Natural killer cell (primary cell): ENCODE data around the gene GSTM2. TPM values are rescaled to one million over a fixed set of nuclear protein-coding genes. Genes with fewer than 3 reads are reported as not detected.
"Not testable (repeated sequence)": the region's sequence is repeated elsewhere in the genome, so short reads cannot be mapped to it uniquely, and the experiment has no call there.

Source experiments
- ATAC-seq, 3 donors: fragments of 150-1000 bp in 2 of 3; fragments of 200-7000 bp in 1 of 3; cut with Tn5 transposase; 1 replicate in 1 of 3; 2 replicates in 2 of 3; pipeline ENCODE4 v1.10.0; 2021; ENCODE audit warnings: mild to moderate bottlenecking in 2 of 3, moderate library complexity in 2 of 3
- DNase-seq, 2 donors: peaks; one replicate each; pipeline versions ENCODE4 v3.0.0 to v3.0.0-alpha.2; 2013 to 2021; ENCODE audit warnings: mixed read lengths in 1 of 2
- H3K27ac ChIP-seq: one replicate; pipeline ENCODE4 v1.5.1; 2013; ENCODE audit warnings: mild to moderate bottlenecking, low read length
- H3K27me3 ChIP-seq: one replicate; pipeline ENCODE4 v1.6.1; 2013; ENCODE audit warnings: low read length; ENCODE audit not compliant: control insufficient read depth, insufficient read depth
- H3K36me3 ChIP-seq: one replicate; pipeline ENCODE4 v1.6.1; 2013; ENCODE audit warnings: low read length; ENCODE audit not compliant: control insufficient read depth, insufficient read depth
- H3K4me1 ChIP-seq: one replicate; pipeline ENCODE4 v1.6.1; 2013; ENCODE audit warnings: low read length; ENCODE audit not compliant: control insufficient read depth, insufficient read depth
- H3K4me3 ChIP-seq: one replicate; pipeline ENCODE4 v1.5.1; 2013; ENCODE audit warnings: low read length
- H3K9me3 ChIP-seq: one replicate; pipeline ENCODE4 v1.6.1; 2013; ENCODE audit warnings: low read length; ENCODE audit not compliant: control insufficient read depth, insufficient read depth
- H3K27ac Mint-ChIP-seq, 2 donors: one replicate each; pipeline ENCODE4 v1.8.0; 2022; ENCODE audit warnings: mild to moderate bottlenecking in 2 of 2, mixed read lengths in 2 of 2, moderate library complexity in 1 of 2
- H3K27me3 Mint-ChIP-seq, 2 donors: one replicate each; pipeline ENCODE4 v1.8.0; 2022; ENCODE audit warnings: low read depth in 2 of 2, mixed read lengths in 2 of 2
- H3K36me3 Mint-ChIP-seq: one replicate; pipeline ENCODE4 v1.8.0; 2022; ENCODE audit warnings: mixed read lengths
- H3K4me1 Mint-ChIP-seq, 2 donors: one replicate each; pipeline ENCODE4 v1.8.0; 2022; ENCODE audit warnings: mixed read lengths in 2 of 2
- H3K4me3 Mint-ChIP-seq: one replicate; pipeline ENCODE4 v1.8.0; 2022; ENCODE audit warnings: mild to moderate bottlenecking, moderate library complexity, mixed read lengths
- H3K9me3 Mint-ChIP-seq, 2 donors: one replicate each; pipeline ENCODE4 v1.8.0; 2022; ENCODE audit warnings: mixed read lengths in 2 of 2
- CTCF ChIP-seq: fragments of 200-600 bp; IDR thresholded peaks from one replicate; pipeline ENCODE4 v1.8.0; 2022; ENCODE audit warnings: antibody characterized with exemption
- WGBS: methylation state at CpG from one replicate; pipeline ENCODE4 v1.1.7; 2013; ENCODE audit warnings: missing lambda C conversion rate; ENCODE audit not compliant: insufficient coverage; 5-methylcytosine and 5-hydroxymethylcytosine counted together
- intact Hi-C: fragments of 100-400 bp; cut with micrococcal nuclease; formaldehyde crosslinking; loops from one replicate; pipeline ENCODE4 v1.14.2; 2022
- total RNA-seq, 4 donors: library from RNA; stranded (reverse); fragments of 120-200 nt in 1 of 4; gene quantifications; one replicate each; pipeline versions ENCODE4 v1.2.3 to v1.2.4, GENCODE V29; 2013 to 2022

GSTM2 gene
- total RNA-seq, 3 donors from 2014 or later (not counting 1 experiment from before 2014, with no cell fraction given), result 142 to 315 (median 205) TPM

GRCh38 chr1:109697066-109697465, 29.2 kb downstream of the GSTM2 start:
- Histone ChIP-seq H3K9me3 (no peaks in the 10 kb centered on the region), H3K27me3 (no peaks in the 10 kb centered on the region), H3K4me1 (no peaks in the 10 kb centered on the region), H3K4me3 (no peak overlapping the region), H3K36me3 (no peaks in the 10 kb centered on the region), H3K27ac (no peak overlapping the region)
- H3K36me3 Mint-ChIP-seq, result no peaks in the 10 kb centered on the region
- WGBS, result no CpG with 5 or more reads among the region's 4 CpGs
- TF ChIP-seq CTCF, result no peak
- ATAC-seq (no peak), DNase-seq (no peak)
- no peak overlapping the region for H3K27ac Mint-ChIP-seq
- intact Hi-C loops, result no loop called here
- no peaks in the 10 kb centered on the region for H3K9me3 Mint-ChIP-seq
- H3K4me1 Mint-ChIP-seq, result no peaks in the 10 kb centered on the region
- no peaks in the 10 kb centered on the region for H3K27me3 Mint-ChIP-seq
- no peak overlapping the region for H3K4me3 Mint-ChIP-seq

GRCh38 chr1:109697861-109698260, 30.0 kb downstream of the GSTM2 start:
- H3K4me1 Mint-ChIP-seq, H3K27me3 Mint-ChIP-seq, H3K36me3 Mint-ChIP-seq, H3K4me1 ChIP-seq, H3K9me3 ChIP-seq, H3K27ac ChIP-seq, intact Hi-C loops, H3K4me3 ChIP-seq, H3K27me3 ChIP-seq, H3K9me3 Mint-ChIP-seq, ATAC-seq, DNase-seq, H3K27ac Mint-ChIP-seq, H3K4me3 Mint-ChIP-seq, H3K36me3 ChIP-seq: not testable (repeated sequence)
- no CpG with 5 or more reads among the region's 4 CpGs for WGBS

- H3K9me3 Mint-ChIP-seq, H3K4me3 ChIP-seq, ATAC-seq, H3K4me1 Mint-ChIP-seq, H3K9me3 ChIP-seq, DNase-seq, H3K27me3 Mint-ChIP-seq, H3K27ac Mint-ChIP-seq, H3K27ac ChIP-seq, H3K4me1 ChIP-seq, intact Hi-C loops, H3K4me3 Mint-ChIP-seq, H3K36me3 ChIP-seq, H3K27me3 ChIP-seq, H3K36me3 Mint-ChIP-seq: not testable (repeated sequence)
- WGBS, result 74% methylated on average over 3 of the region's 3 CpGs
Observed at GRCh38 chr1:109702940-109703339, 35.1 kb downstream of the GSTM2 start.

- Histone ChIP-seq H3K4me3 (no peak overlapping the region), H3K9me3 (peaks cover 11% of the 10 kb centered on the region), H3K36me3 (no peaks in the 10 kb centered on the region), H3K27me3 (no peaks in the 10 kb centered on the region), H3K27ac (no peak overlapping the region), H3K4me1 (no peaks in the 10 kb centered on the region)
- 77% methylated on average over 8 of the region's 8 CpGs for WGBS
- ATAC-seq, result no peak
- intact Hi-C loops, result no loop called here
- H3K9me3 Mint-ChIP-seq, result peaks cover 11 to 12% of the 10 kb centered on the region in 2 donors
- no peak overlapping the region for H3K4me3 Mint-ChIP-seq
- no peaks in the 10 kb centered on the region for H3K27me3 Mint-ChIP-seq
- DNase-seq, result no peak
- H3K4me1 Mint-ChIP-seq, result no peaks in the 10 kb centered on the region
- no peak for TF ChIP-seq CTCF
- H3K27ac Mint-ChIP-seq, result no peak overlapping the region
- H3K36me3 Mint-ChIP-seq, result peaks cover 9% of the 10 kb centered on the region
Observed at GRCh38 chr1:109704173-109704572, 36.3 kb downstream of the GSTM2 start.

- Histone ChIP-seq H3K27me3 (no peaks in the 10 kb centered on the region), H3K9me3 (peaks cover 15% of the 10 kb centered on the region), H3K27ac (no peak overlapping the region), H3K4me3 (no peak overlapping the region), H3K36me3 (no peaks in the 10 kb centered on the region), H3K4me1 (no peaks in the 10 kb centered on the region)
- Mint-ChIP-seq H3K4me1 (no peaks in the 10 kb centered on the region), H3K27ac (no peak overlapping the region), H3K36me3 (peaks cover 15% of the 10 kb centered on the region), H3K27me3 (no peaks in the 10 kb centered on the region), H3K4me3 (no peak overlapping the region), H3K9me3 (peaks cover 11 to 16% of the 10 kb centered on the region in 2 donors)
- no peak for DNase-seq
- intact Hi-C loops, result no loop called here
- WGBS, result 89% methylated on average over 4 of the region's 4 CpGs
- no peak for TF ChIP-seq CTCF
- ATAC-seq, result no peak
Observed at GRCh38 chr1:109705411-109705810, 37.6 kb downstream of the GSTM2 start.

GRCh38 chr1:109708949-109709348, 41.1 kb downstream of the GSTM2 start:
- H3K4me1 Mint-ChIP-seq, H3K27me3 ChIP-seq, H3K4me3 Mint-ChIP-seq, H3K27ac ChIP-seq, H3K27ac Mint-ChIP-seq, H3K4me3 ChIP-seq, intact Hi-C loops, H3K36me3 ChIP-seq, H3K4me1 ChIP-seq, DNase-seq, H3K27me3 Mint-ChIP-seq, ATAC-seq: not testable (repeated sequence)
- H3K36me3 Mint-ChIP-seq, result peaks cover 15% of the 10 kb centered on the region
- H3K9me3 ChIP-seq, result peaks cover 15% of the 10 kb centered on the region
- 66% methylated on average over 4 of the region's 4 CpGs for WGBS
- peaks cover 8 to 15% of the 10 kb centered on the region in 2 donors for H3K9me3 Mint-ChIP-seq
